Skeletal muscle tissue (tissue), 4 donors: ENCODE results near the gene HMSD. TPM values are rescaled to one million over a fixed set of nuclear protein-coding genes. Genes with fewer than 3 reads are reported as not detected.
"Not testable (repeated sequence)": the region's sequence is repeated elsewhere in the genome, so short reads cannot be mapped to it uniquely, and the experiment has no call there.

Experiments
- H3K27ac ChIP-seq: one replicate; pipeline ENCODE4 v1.7.0; 2013; ENCODE audit warnings: mild to moderate bottlenecking, low read depth, low read length, inconsistent platforms
- H3K27me3 ChIP-seq, 3 donors: one replicate each; pipeline ENCODE4 v1.7.0; 2013; ENCODE audit warnings: low read length in 3 of 3; ENCODE audit not compliant: control insufficient read depth in 3 of 3, insufficient read depth in 3 of 3
- H3K36me3 ChIP-seq, 3 donors: one replicate each; pipeline ENCODE4 v1.7.0; 2013; ENCODE audit warnings: low read length in 3 of 3; ENCODE audit not compliant: control insufficient read depth in 3 of 3, insufficient read depth in 3 of 3
- H3K4me1 ChIP-seq, 3 donors: one replicate each; pipeline ENCODE4 v1.7.0; 2013; ENCODE audit warnings: low read length in 3 of 3, mild to moderate bottlenecking in 3 of 3; ENCODE audit not compliant: control insufficient read depth in 3 of 3, insufficient read depth in 3 of 3
- H3K4me3 ChIP-seq, 3 donors: one replicate each; pipeline ENCODE4 v1.7.0; 2013; ENCODE audit warnings: low read length in 3 of 3
- H3K9ac ChIP-seq, 3 donors: one replicate each; pipeline ENCODE4 v1.7.0; 2013; ENCODE audit warnings: low read length in 3 of 3, mild to moderate bottlenecking in 3 of 3, moderate library complexity in 2 of 3, low read depth in 1 of 3
- H3K9me3 ChIP-seq, 3 donors: one replicate each; pipeline ENCODE4 v1.7.0; 2013; ENCODE audit warnings: low read length in 3 of 3; ENCODE audit not compliant: control insufficient read depth in 3 of 3
- total RNA-seq: library from RNA; depleted of rRNA; stranded (reverse); fragments of >200 nt; gene quantifications from one replicate; pipeline ENCODE4 v1.2.3, GENCODE V29; 2014
- donor health status: Osteomylitis.

HMSD gene
- total RNA-seq, 1 donor from 2014 or later = not detected

GRCh38 chr18:63924551-63924950, 24.6 kb upstream of the HMSD start:
- no peak overlapping the region for H3K9ac ChIP-seq
- no peaks in the 10 kb centered on the region for H3K9me3 ChIP-seq
- H3K4me3 ChIP-seq = no peak overlapping the region
- H3K27me3 ChIP-seq = peaks cover 0 to 2% (median 0%) of the 10 kb centered on the region in 3 donors
- H3K4me1 ChIP-seq = no peaks in the 10 kb centered on the region
- no peaks in the 10 kb centered on the region for H3K36me3 ChIP-seq
- no peak overlapping the region for H3K27ac ChIP-seq

- Histone ChIP-seq H3K27me3 (peaks cover 0 to 2% (median 0%) of the 10 kb centered on the region in 3 donors), H3K9me3 (no peaks in the 10 kb centered on the region), H3K4me1 (no peaks in the 10 kb centered on the region), H3K4me3 (no peak overlapping the region), H3K27ac (no peak overlapping the region), H3K36me3 (no peaks in the 10 kb centered on the region), H3K9ac (no peak overlapping the region)
These were observed 20.8 kb upstream of the HMSD start for GRCh38 chr18:63928331-63928730.

GRCh38 chr18:63929369-63929768, 19.7 kb upstream of the HMSD start:
- H3K4me1 ChIP-seq, H3K4me3 ChIP-seq, H3K36me3 ChIP-seq, H3K9ac ChIP-seq, H3K27me3 ChIP-seq, H3K27ac ChIP-seq, H3K9me3 ChIP-seq: not testable (repeated sequence)

- no peak overlapping the region for H3K4me3 ChIP-seq
- H3K9me3 ChIP-seq = no peaks in the 10 kb centered on the region
- no peak overlapping the region for H3K27ac ChIP-seq
- H3K4me1 ChIP-seq = no peaks in the 10 kb centered on the region
- peaks cover 0 to 4% (median 0%) of the 10 kb centered on the region in 3 donors for H3K27me3 ChIP-seq
- H3K9ac ChIP-seq = no peak overlapping the region
- H3K36me3 ChIP-seq = no peaks in the 10 kb centered on the region
These were observed 18.2 kb upstream of the HMSD start for GRCh38 chr18:63930773-63931354.

- no peaks in the 10 kb centered on the region for H3K36me3 ChIP-seq
- H3K4me1 ChIP-seq = peaks cover 0 to 10% (median 5%) of the 10 kb centered on the region in 3 donors
- no peaks in the 10 kb centered on the region for H3K9me3 ChIP-seq
- no peak overlapping the region for H3K27ac ChIP-seq
- peak overlapping the region; percentile 34 to 61 (median 52) for H3K4me3 ChIP-seq
- peaks cover 9 to 15% (median 10%) of the 10 kb centered on the region in 3 donors for H3K27me3 ChIP-seq
- H3K9ac ChIP-seq = peak overlapping the region in 2 of 3 donors; percentile 26 to 40
These were observed 12.8 kb upstream of the HMSD start for GRCh38 chr18:63936156-63936931.

GRCh38 chr18:63936932-63937393, 12.1 kb upstream of the HMSD start:
- Histone ChIP-seq H3K9me3 (no peaks in the 10 kb centered on the region), H3K9ac (peak overlapping the region in 1 of 3 donors; percentile 40), H3K27me3 (peaks cover 9 to 15% (median 10%) of the 10 kb centered on the region in 3 donors), H3K4me3 (peak overlapping the region in 2 of 3 donors; percentile 23 to 34), H3K4me1 (peaks cover 0 to 10% (median 5%) of the 10 kb centered on the region in 3 donors), H3K27ac (no peak overlapping the region), H3K36me3 (no peaks in the 10 kb centered on the region)

- peaks cover 9 to 11% (median 10%) of the 10 kb centered on the region in 3 donors for H3K27me3 ChIP-seq
- H3K9ac ChIP-seq = no peak overlapping the region
- H3K4me3 ChIP-seq = no peak overlapping the region
- no peak overlapping the region for H3K27ac ChIP-seq
- H3K36me3 ChIP-seq = no peaks in the 10 kb centered on the region
- H3K4me1 ChIP-seq = peaks cover 0 to 10% (median 5%) of the 10 kb centered on the region in 3 donors
- H3K9me3 ChIP-seq = no peaks in the 10 kb centered on the region
These were observed 9.1 kb upstream of the HMSD start for GRCh38 chr18:63940008-63940407.

GRCh38 chr18:63940543-63941050, 8.5 kb upstream of the HMSD start:
- not testable (repeated sequence) for H3K9me3 ChIP-seq, H3K4me1 ChIP-seq, H3K4me3 ChIP-seq, H3K9ac ChIP-seq, H3K36me3 ChIP-seq, H3K27ac ChIP-seq
- H3K27me3 ChIP-seq = peaks cover 9 to 11% (median 10%) of the 10 kb centered on the region in 3 donors

GRCh38 chr18:63947051-63947790, 1.9 kb upstream of the HMSD start:
- Histone ChIP-seq H3K36me3 (no peaks in the 10 kb centered on the region), H3K27me3 (no peaks in the 10 kb centered on the region), H3K27ac (no peak overlapping the region), H3K4me3 (no peak overlapping the region), H3K9me3 (no peaks in the 10 kb centered on the region), H3K4me1 (peaks cover 0 to 4% (median 3%) of the 10 kb centered on the region in 3 donors), H3K9ac (no peak overlapping the region)
